ENCODE measurements around the gene PHF20.

The PHF20 gene

GRCh38 chr20:35883336-35883777 lies 111.5 kb downstream of the PHF20 start:
- H3K27me3 ChIP-seq (ENCODE audit: control insufficient read depth, insufficient read depth, low read length, poor library complexity, severe bottlenecking): no peaks in the 10 kb centered on the region
- 90 to 94% methylated on average over 6 of the region's 6 CpGs for WGBS, 2 experiments
- no peaks in the 10 kb centered on the region for H3K9me3 ChIP-seq (ENCODE audit: control insufficient read depth, low read length)
- no peak overlapping the region for H3K4me3 ChIP-seq (ENCODE audit: insufficient read depth, low read depth, low read length)
- H3K27ac ChIP-seq (ENCODE audit: insufficient read depth, low read depth, low read length, poor library complexity, severe bottlenecking): peak overlapping the region; percentile 4
- H3K4me1 ChIP-seq (ENCODE audit: control insufficient read depth, insufficient read depth, low read length): no peaks in the 10 kb centered on the region
- no peaks in the 10 kb centered on the region for H3K36me3 ChIP-seq (ENCODE audit: control insufficient read depth, insufficient read depth, low read length)

DNA sequence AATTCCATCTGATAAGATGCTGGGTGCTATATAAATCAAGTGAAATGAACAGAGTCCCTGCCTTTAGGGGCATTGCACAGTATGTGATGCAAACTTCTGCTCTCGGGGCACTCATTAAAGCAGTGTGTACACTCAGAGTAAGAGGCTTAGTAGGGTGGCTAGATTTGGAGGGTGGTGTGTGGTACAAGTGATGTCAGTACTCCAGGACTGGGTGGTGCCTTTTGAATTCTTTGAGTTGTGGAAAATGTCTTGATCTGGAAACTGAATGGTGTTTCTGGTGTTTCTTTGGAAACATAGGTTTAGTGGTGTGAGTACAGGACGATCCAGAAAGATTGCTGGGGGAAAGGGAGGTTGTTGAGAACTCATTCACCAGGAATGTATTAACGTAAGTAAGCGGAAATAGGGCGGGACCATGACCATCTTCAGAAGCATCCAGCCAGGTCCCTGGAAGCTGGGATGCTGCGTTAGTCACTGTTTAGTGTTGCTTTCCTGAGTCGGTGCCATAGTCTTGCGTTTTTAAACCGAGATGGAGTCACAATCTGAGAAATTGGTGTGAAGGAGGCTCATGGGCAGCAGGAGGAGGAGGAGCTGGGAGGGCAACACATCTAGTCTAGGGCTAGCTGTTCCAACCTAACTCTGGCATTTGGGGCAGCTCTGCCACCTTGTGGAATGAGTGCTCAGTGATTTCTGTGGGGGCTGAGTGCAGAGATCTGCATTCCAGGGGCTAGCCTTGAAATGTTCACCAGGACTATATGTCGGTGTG lies 112.1 kb downstream of the PHF20 start:
- no peaks in the 10 kb centered on the region for H3K9me3 ChIP-seq (ENCODE audit: control insufficient read depth, low read length)
- no peaks in the 10 kb centered on the region for H3K4me1 ChIP-seq (ENCODE audit: control insufficient read depth, insufficient read depth, low read length)
- H3K36me3 ChIP-seq (ENCODE audit: control insufficient read depth, insufficient read depth, low read length): no peaks in the 10 kb centered on the region
- H3K4me3 ChIP-seq (ENCODE audit: insufficient read depth, low read depth, low read length): no peak overlapping the region
- H3K27me3 ChIP-seq (ENCODE audit: control insufficient read depth, insufficient read depth, low read length, poor library complexity, severe bottlenecking): no peaks in the 10 kb centered on the region
- WGBS, 2 experiments: 73 to 77% methylated on average over 10 of the region's 10 CpGs
- peak overlapping the region; percentile 4 for H3K27ac ChIP-seq (ENCODE audit: insufficient read depth, low read depth, low read length, poor library complexity, severe bottlenecking)

DNA sequence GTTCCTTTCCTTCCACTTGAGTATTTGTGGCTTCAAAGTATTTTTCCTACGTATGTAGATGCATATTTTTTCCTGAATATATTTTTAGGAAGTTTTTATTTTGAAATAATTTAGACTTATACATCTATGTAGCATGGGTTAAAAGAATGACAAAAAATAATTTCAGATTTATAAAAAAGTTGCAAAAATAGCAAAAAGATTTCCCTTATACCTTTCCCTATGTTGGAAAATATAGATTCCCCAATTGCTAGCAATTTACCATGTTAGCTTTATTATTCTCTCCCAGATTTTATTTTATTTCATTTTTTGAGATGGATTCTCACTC lies 112.7 kb downstream of the PHF20 start:
- WGBS, 2 experiments: no CpG with 5 or more reads among the region's 1 CpG
- Histone ChIP-seq H3K4me3 (ENCODE audit: insufficient read depth, low read depth, low read length) (no peak overlapping the region), H3K27me3 (ENCODE audit: control insufficient read depth, insufficient read depth, low read length, poor library complexity, severe bottlenecking) (no peaks in the 10 kb centered on the region), H3K36me3 (ENCODE audit: control insufficient read depth, insufficient read depth, low read length) (no peaks in the 10 kb centered on the region), H3K27ac (ENCODE audit: insufficient read depth, low read depth, low read length, poor library complexity, severe bottlenecking) (no peak overlapping the region), H3K4me1 (ENCODE audit: control insufficient read depth, insufficient read depth, low read length) (no peaks in the 10 kb centered on the region), H3K9me3 (ENCODE audit: control insufficient read depth, low read length) (no peaks in the 10 kb centered on the region)

DNA sequence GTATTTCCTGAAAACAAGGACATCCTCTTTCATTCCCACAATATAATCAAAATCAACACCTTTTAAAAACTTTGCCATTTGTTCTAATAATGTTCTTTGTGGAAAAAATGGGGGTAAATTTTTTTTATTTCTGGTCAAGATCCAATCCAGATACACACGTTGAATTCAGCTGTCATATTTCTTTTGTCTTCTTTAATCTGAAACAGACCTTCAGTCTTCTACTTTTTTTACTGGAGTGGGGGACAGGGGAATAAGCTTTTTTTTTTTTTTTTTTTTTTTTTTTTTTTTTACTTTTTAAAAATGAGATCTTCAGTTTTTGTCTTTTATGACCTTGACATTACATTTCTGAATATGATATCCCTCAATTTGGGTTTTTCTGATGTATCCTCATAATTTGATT lies 113.4 kb downstream of the PHF20 start:
- Histone ChIP-seq H3K4me3 (ENCODE audit: insufficient read depth, low read depth, low read length) (no peak overlapping the region), H3K9me3 (ENCODE audit: control insufficient read depth, low read length) (no peaks in the 10 kb centered on the region), H3K27ac (ENCODE audit: insufficient read depth, low read depth, low read length, poor library complexity, severe bottlenecking) (no peak overlapping the region), H3K27me3 (ENCODE audit: control insufficient read depth, insufficient read depth, low read length, poor library complexity, severe bottlenecking) (no peaks in the 10 kb centered on the region), H3K4me1 (ENCODE audit: control insufficient read depth, insufficient read depth, low read length) (no peaks in the 10 kb centered on the region), H3K36me3 (ENCODE audit: control insufficient read depth, insufficient read depth, low read length) (no peaks in the 10 kb centered on the region)
- WGBS, 2 experiments: 83% methylated on average over 1 of the region's 1 CpG; no CpG with 5 or more reads in 1 of the 2 experiments

GRCh38 chr20:35886537-35886936 lies 114.7 kb downstream of the PHF20 start:
- 94 to 98% methylated on average over 3 of the region's 3 CpGs for WGBS, 2 experiments
- Histone ChIP-seq H3K9me3 (ENCODE audit: control insufficient read depth, low read length) (no peaks in the 10 kb centered on the region), H3K27me3 (ENCODE audit: control insufficient read depth, insufficient read depth, low read length, poor library complexity, severe bottlenecking) (no peaks in the 10 kb centered on the region), H3K4me3 (ENCODE audit: insufficient read depth, low read depth, low read length) (no peak overlapping the region), H3K4me1 (ENCODE audit: control insufficient read depth, insufficient read depth, low read length) (no peaks in the 10 kb centered on the region), H3K27ac (ENCODE audit: insufficient read depth, low read depth, low read length, poor library complexity, severe bottlenecking) (no peak overlapping the region), H3K36me3 (ENCODE audit: control insufficient read depth, insufficient read depth, low read length) (no peaks in the 10 kb centered on the region)

GRCh38 chr20:35887393-35888064 lies 115.7 kb downstream of the PHF20 start:
- 96 to 97% methylated on average over 8 of the region's 8 CpGs for WGBS, 2 experiments
- H3K27ac ChIP-seq (ENCODE audit: insufficient read depth, low read depth, low read length, poor library complexity, severe bottlenecking): no peak overlapping the region
- no peaks in the 10 kb centered on the region for H3K4me1 ChIP-seq (ENCODE audit: control insufficient read depth, insufficient read depth, low read length)
- H3K9me3 ChIP-seq (ENCODE audit: control insufficient read depth, low read length): no peaks in the 10 kb centered on the region
- no peaks in the 10 kb centered on the region for H3K36me3 ChIP-seq (ENCODE audit: control insufficient read depth, insufficient read depth, low read length)
- no peak overlapping the region for H3K4me3 ChIP-seq (ENCODE audit: insufficient read depth, low read depth, low read length)
- no peaks in the 10 kb centered on the region for H3K27me3 ChIP-seq (ENCODE audit: control insufficient read depth, insufficient read depth, low read length, poor library complexity, severe bottlenecking)

DNA sequence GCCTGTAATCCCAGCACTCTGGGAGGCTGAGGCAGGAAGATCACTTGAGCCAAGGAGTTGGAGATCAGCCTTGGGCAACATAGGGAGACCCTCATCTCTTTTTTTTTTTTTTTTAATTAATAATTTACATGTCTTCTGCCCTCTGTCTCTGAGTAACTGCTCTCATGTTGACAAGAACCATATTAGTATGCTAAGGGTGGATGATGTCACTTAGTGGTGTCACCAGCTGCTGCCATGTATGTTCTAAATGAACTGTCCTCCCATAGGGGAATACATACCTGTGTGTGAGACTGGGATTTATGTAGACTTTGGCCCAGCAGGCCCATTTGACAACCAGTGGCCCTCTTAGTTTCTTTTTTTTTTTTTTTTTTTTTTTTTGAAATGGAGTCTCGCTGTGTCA lies 116.8 kb downstream of the PHF20 start:
- Histone ChIP-seq H3K4me3 (ENCODE audit: insufficient read depth, low read depth, low read length) (no peak overlapping the region), H3K36me3 (ENCODE audit: control insufficient read depth, insufficient read depth, low read length) (no peaks in the 10 kb centered on the region), H3K27ac (ENCODE audit: insufficient read depth, low read depth, low read length, poor library complexity, severe bottlenecking) (no peak overlapping the region), H3K9me3 (ENCODE audit: control insufficient read depth, low read length) (no peaks in the 10 kb centered on the region), H3K4me1 (ENCODE audit: control insufficient read depth, insufficient read depth, low read length) (no peaks in the 10 kb centered on the region), H3K27me3 (ENCODE audit: control insufficient read depth, insufficient read depth, low read length, poor library complexity, severe bottlenecking) (no peaks in the 10 kb centered on the region)
- WGBS, 2 experiments: 93 to 100% methylated on average over 1 of the region's 1 CpG

DNA sequence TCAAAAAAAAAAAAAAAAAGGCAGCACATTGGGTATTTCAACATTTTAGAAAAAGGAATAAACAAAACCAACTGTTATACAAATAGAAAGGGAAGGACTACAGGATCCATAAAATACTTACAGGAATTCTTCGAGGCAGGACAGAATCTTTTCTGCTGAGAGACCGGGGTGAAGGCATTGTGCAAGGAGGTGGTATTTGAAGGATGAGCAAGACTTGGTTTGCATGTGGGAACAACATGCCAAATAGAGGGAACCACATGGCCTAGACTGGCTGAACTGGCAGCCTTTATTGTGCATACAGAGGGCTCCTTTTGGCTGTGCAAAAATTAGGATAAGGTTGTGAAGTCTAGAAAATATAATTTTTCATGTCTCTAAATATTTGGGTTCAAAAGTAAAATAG lies 119.6 kb downstream of the PHF20 start:
- WGBS, 2 experiments: 93 to 97% methylated on average over 2 of the region's 2 CpGs
- Histone ChIP-seq H3K27ac (ENCODE audit: insufficient read depth, low read depth, low read length, poor library complexity, severe bottlenecking) (no peak overlapping the region), H3K4me1 (ENCODE audit: control insufficient read depth, insufficient read depth, low read length) (no peaks in the 10 kb centered on the region)

DNA sequence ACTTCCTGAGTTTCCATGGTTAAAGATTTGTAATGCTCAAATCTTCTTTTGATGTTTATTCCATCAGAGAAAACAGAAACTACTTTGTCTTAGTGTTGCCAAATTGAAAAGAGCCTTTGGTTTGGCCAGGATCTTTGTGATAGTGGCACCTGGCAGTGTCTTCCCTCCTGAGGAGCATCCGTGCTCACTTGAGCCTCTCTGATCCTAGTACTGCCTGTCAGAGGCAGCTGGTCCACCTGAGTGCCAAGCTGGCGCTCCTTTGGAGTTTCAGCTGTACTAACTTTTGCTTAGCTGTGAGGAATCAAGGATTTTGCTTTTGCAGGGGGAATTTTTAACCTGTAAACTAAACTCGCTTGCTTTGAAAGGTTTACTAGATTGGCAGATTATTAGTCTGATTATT lies 121.1 kb downstream of the PHF20 start:
- Histone ChIP-seq H3K36me3 (ENCODE audit: control insufficient read depth, insufficient read depth, low read length) (no peaks in the 10 kb centered on the region), H3K27me3 (ENCODE audit: control insufficient read depth, insufficient read depth, low read length, poor library complexity, severe bottlenecking) (no peaks in the 10 kb centered on the region), H3K4me1 (ENCODE audit: control insufficient read depth, insufficient read depth, low read length) (no peaks in the 10 kb centered on the region), H3K27ac (ENCODE audit: insufficient read depth, low read depth, low read length, poor library complexity, severe bottlenecking) (no peak overlapping the region), H3K9me3 (ENCODE audit: control insufficient read depth, low read length) (no peaks in the 10 kb centered on the region), H3K4me3 (ENCODE audit: insufficient read depth, low read depth, low read length) (no peak overlapping the region)
- 90 to 97% methylated on average over 2 to 3 of the region's 3 CpGs for WGBS, 2 experiments

More for the DNA sequence above, 119.6 kb downstream of the PHF20 start:
- Histone ChIP-seq H3K27me3 (ENCODE audit: control insufficient read depth, insufficient read depth, low read length, poor library complexity, severe bottlenecking) (no peaks in the 10 kb centered on the region), H3K9me3 (ENCODE audit: control insufficient read depth, low read length) (no peaks in the 10 kb centered on the region), H3K36me3 (ENCODE audit: control insufficient read depth, insufficient read depth, low read length) (no peaks in the 10 kb centered on the region), H3K4me3 (ENCODE audit: insufficient read depth, low read depth, low read length) (no peak overlapping the region)

GRCh38 chr20:35893942-35894341 lies 122.1 kb downstream of the PHF20 start:
- no peaks in the 10 kb centered on the region for H3K27me3 ChIP-seq (ENCODE audit: control insufficient read depth, insufficient read depth, low read length, poor library complexity, severe bottlenecking)
- WGBS, 2 experiments: 98 to 100% methylated on average over 3 of the region's 3 CpGs
- no peaks in the 10 kb centered on the region for H3K4me1 ChIP-seq (ENCODE audit: control insufficient read depth, insufficient read depth, low read length)

More at GRCh38 chr20:35893942-35894341, 122.1 kb downstream of the PHF20 start:
- Histone ChIP-seq H3K9me3 (ENCODE audit: control insufficient read depth, low read length) (no peaks in the 10 kb centered on the region), H3K27ac (ENCODE audit: insufficient read depth, low read depth, low read length, poor library complexity, severe bottlenecking) (no peak overlapping the region), H3K36me3 (ENCODE audit: control insufficient read depth, insufficient read depth, low read length) (no peaks in the 10 kb centered on the region), H3K4me3 (ENCODE audit: insufficient read depth, low read depth, low read length) (no peak overlapping the region)

Data from ectodermal cell (in vitro differentiated cells).